ENCODE data around the gene GAREM1. TPM values are rescaled to one million over a fixed set of nuclear protein-coding genes. Genes with fewer than 3 reads are reported as not detected.
"Not testable (repeated sequence)": the region's sequence is repeated elsewhere in the genome, so short reads cannot be mapped to it uniquely, and the experiment has no call there.

Gene GAREM1
- 5.2 TPM for total RNA-seq

GRCh38 chr18:32470714-32471633, at the start of gene GAREM1:
Gene GAREM1, minus strand, starts transcription at chr18:32470882. Its CDS starts 454 bp downstream, at chr18:32470428.
- H3K27me3 ChIP-seq (ENCODE audit: control insufficient read depth in 3 of 3, insufficient read depth in 3 of 3, low read length in 3 of 3) = no peaks in the 10 kb centered on the region

GRCh38 chr18:32511147-32511546, 40.5 kb upstream of the GAREM1 start:
- Histone ChIP-seq H3K4me3 (ENCODE audit: low read length in 3 of 3) (no peak overlapping the region), H3K27me3 (ENCODE audit: control insufficient read depth in 3 of 3, insufficient read depth in 3 of 3, low read length in 3 of 3) (no peaks in the 10 kb centered on the region), H3K4me1 (ENCODE audit: control insufficient read depth in 3 of 3, insufficient read depth in 3 of 3, low read length in 3 of 3) (no peaks in the 10 kb centered on the region), H3K27ac (ENCODE audit: low read depth, low read length) (no peak overlapping the region), H3K36me3 (ENCODE audit: control insufficient read depth in 3 of 3, insufficient read depth in 3 of 3, low read length in 3 of 3) (no peaks in the 10 kb centered on the region), H3K9ac (ENCODE audit: low read depth in 1 of 3, low read length in 3 of 3) (no peak overlapping the region), H3K9me3 (ENCODE audit: control insufficient read depth in 3 of 3, low read length in 3 of 3) (no peaks in the 10 kb centered on the region)

More at GRCh38 chr18:32470714-32471633, at the start of gene GAREM1:
- Histone ChIP-seq H3K4me3 (ENCODE audit: low read length in 3 of 3) (peak within 1 kb of the TSS; percentile 82 to 85 (median 85)), H3K9me3 (ENCODE audit: control insufficient read depth in 3 of 3, low read length in 3 of 3) (no peaks in the 10 kb centered on the region), H3K27ac (ENCODE audit: low read depth, low read length) (peak within 1 kb of the TSS; percentile 71), H3K9ac (ENCODE audit: low read depth in 1 of 3, low read length in 3 of 3) (peak within 1 kb of the TSS; percentile 82 to 87 (median 85)), H3K36me3 (ENCODE audit: control insufficient read depth in 3 of 3, insufficient read depth in 3 of 3, low read length in 3 of 3) (no peaks in the 10 kb centered on the region), H3K4me1 (ENCODE audit: control insufficient read depth in 3 of 3, insufficient read depth in 3 of 3, low read length in 3 of 3) (peaks cover 16 to 19% (median 16%) of the 10 kb centered on the region in 3 donors)

GRCh38 chr18:32509111-32509510, 38.4 kb upstream of the GAREM1 start:
- Histone ChIP-seq H3K9me3 (ENCODE audit: control insufficient read depth in 3 of 3, low read length in 3 of 3) (no peaks in the 10 kb centered on the region), H3K4me3 (ENCODE audit: low read length in 3 of 3) (no peak overlapping the region), H3K9ac (ENCODE audit: low read depth in 1 of 3, low read length in 3 of 3) (no peak overlapping the region), H3K27me3 (ENCODE audit: control insufficient read depth in 3 of 3, insufficient read depth in 3 of 3, low read length in 3 of 3) (no peaks in the 10 kb centered on the region), H3K36me3 (ENCODE audit: control insufficient read depth in 3 of 3, insufficient read depth in 3 of 3, low read length in 3 of 3) (no peaks in the 10 kb centered on the region), H3K27ac (ENCODE audit: low read depth, low read length) (no peak overlapping the region), H3K4me1 (ENCODE audit: control insufficient read depth in 3 of 3, insufficient read depth in 3 of 3, low read length in 3 of 3) (no peaks in the 10 kb centered on the region)

GRCh38 chr18:32507093-32507492, 36.4 kb upstream of the GAREM1 start:
- no peak overlapping the region for H3K27ac ChIP-seq (ENCODE audit: low read depth, low read length)
- no peaks in the 10 kb centered on the region for H3K4me1 ChIP-seq (ENCODE audit: control insufficient read depth in 3 of 3, insufficient read depth in 3 of 3, low read length in 3 of 3)
- H3K36me3 ChIP-seq (ENCODE audit: control insufficient read depth in 3 of 3, insufficient read depth in 3 of 3, low read length in 3 of 3) = no peaks in the 10 kb centered on the region
- H3K9ac ChIP-seq (ENCODE audit: low read depth in 1 of 3, low read length in 3 of 3) = no peak overlapping the region
- H3K4me3 ChIP-seq (ENCODE audit: low read length in 3 of 3) = no peak overlapping the region
- no peaks in the 10 kb centered on the region for H3K9me3 ChIP-seq (ENCODE audit: control insufficient read depth in 3 of 3, low read length in 3 of 3)
- H3K27me3 ChIP-seq (ENCODE audit: control insufficient read depth in 3 of 3, insufficient read depth in 3 of 3, low read length in 3 of 3) = no peaks in the 10 kb centered on the region

- Histone ChIP-seq H3K36me3 (ENCODE audit: control insufficient read depth in 3 of 3, insufficient read depth in 3 of 3, low read length in 3 of 3) (no peaks in the 10 kb centered on the region), H3K4me3 (ENCODE audit: low read length in 3 of 3) (no peak overlapping the region), H3K9me3 (ENCODE audit: control insufficient read depth in 3 of 3, low read length in 3 of 3) (no peaks in the 10 kb centered on the region), H3K27me3 (ENCODE audit: control insufficient read depth in 3 of 3, insufficient read depth in 3 of 3, low read length in 3 of 3) (no peaks in the 10 kb centered on the region), H3K4me1 (ENCODE audit: control insufficient read depth in 3 of 3, insufficient read depth in 3 of 3, low read length in 3 of 3) (no peaks in the 10 kb centered on the region), H3K27ac (ENCODE audit: low read depth, low read length) (no peak overlapping the region), H3K9ac (ENCODE audit: low read depth in 1 of 3, low read length in 3 of 3) (no peak overlapping the region)
These were observed 31.3 kb upstream of the GAREM1 start for GRCh38 chr18:32502014-32502413.

- not testable (repeated sequence) for H3K9me3 ChIP-seq (ENCODE audit: control insufficient read depth in 3 of 3, low read length in 3 of 3); H3K4me1 ChIP-seq (ENCODE audit: control insufficient read depth in 3 of 3, insufficient read depth in 3 of 3, low read length in 3 of 3); H3K4me3 ChIP-seq (ENCODE audit: low read length in 3 of 3); H3K9ac ChIP-seq (ENCODE audit: low read depth in 1 of 3, low read length in 3 of 3); H3K27me3 ChIP-seq (ENCODE audit: control insufficient read depth in 3 of 3, insufficient read depth in 3 of 3, low read length in 3 of 3); H3K36me3 ChIP-seq (ENCODE audit: control insufficient read depth in 3 of 3, insufficient read depth in 3 of 3, low read length in 3 of 3); H3K27ac ChIP-seq (ENCODE audit: low read depth, low read length)
These were observed 30.6 kb upstream of the GAREM1 start for GRCh38 chr18:32501242-32501641.

GRCh38 chr18:32483002-32483401, 12.3 kb upstream of the GAREM1 start:
- no peak overlapping the region for H3K9ac ChIP-seq (ENCODE audit: low read depth in 1 of 3, low read length in 3 of 3)
- peaks cover 0 to 2% (median 0%) of the 10 kb centered on the region in 3 donors for H3K27me3 ChIP-seq (ENCODE audit: control insufficient read depth in 3 of 3, insufficient read depth in 3 of 3, low read length in 3 of 3)
- H3K36me3 ChIP-seq (ENCODE audit: control insufficient read depth in 3 of 3, insufficient read depth in 3 of 3, low read length in 3 of 3) = no peaks in the 10 kb centered on the region
- no peak overlapping the region for H3K4me3 ChIP-seq (ENCODE audit: low read length in 3 of 3)
- no peak overlapping the region for H3K27ac ChIP-seq (ENCODE audit: low read depth, low read length)
- no peaks in the 10 kb centered on the region for H3K9me3 ChIP-seq (ENCODE audit: control insufficient read depth in 3 of 3, low read length in 3 of 3)
- no peaks in the 10 kb centered on the region for H3K4me1 ChIP-seq (ENCODE audit: control insufficient read depth in 3 of 3, insufficient read depth in 3 of 3, low read length in 3 of 3)

GRCh38 chr18:32482117-32482516, 11.4 kb upstream of the GAREM1 start:
- H3K36me3 ChIP-seq (ENCODE audit: control insufficient read depth in 3 of 3, insufficient read depth in 3 of 3, low read length in 3 of 3) = no peaks in the 10 kb centered on the region
- no peak overlapping the region for H3K4me3 ChIP-seq (ENCODE audit: low read length in 3 of 3)
- H3K9me3 ChIP-seq (ENCODE audit: control insufficient read depth in 3 of 3, low read length in 3 of 3) = no peaks in the 10 kb centered on the region
- peaks cover 0 to 2% (median 0%) of the 10 kb centered on the region in 3 donors for H3K27me3 ChIP-seq (ENCODE audit: control insufficient read depth in 3 of 3, insufficient read depth in 3 of 3, low read length in 3 of 3)
- H3K9ac ChIP-seq (ENCODE audit: low read depth in 1 of 3, low read length in 3 of 3) = no peak overlapping the region
- no peak overlapping the region for H3K27ac ChIP-seq (ENCODE audit: low read depth, low read length)
- no peaks in the 10 kb centered on the region for H3K4me1 ChIP-seq (ENCODE audit: control insufficient read depth in 3 of 3, insufficient read depth in 3 of 3, low read length in 3 of 3)

- Histone ChIP-seq H3K36me3 (ENCODE audit: control insufficient read depth in 3 of 3, insufficient read depth in 3 of 3, low read length in 3 of 3) (no peaks in the 10 kb centered on the region), H3K9me3 (ENCODE audit: control insufficient read depth in 3 of 3, low read length in 3 of 3) (no peaks in the 10 kb centered on the region), H3K27me3 (ENCODE audit: control insufficient read depth in 3 of 3, insufficient read depth in 3 of 3, low read length in 3 of 3) (peaks cover 0 to 2% (median 0%) of the 10 kb centered on the region in 3 donors), H3K4me3 (ENCODE audit: low read length in 3 of 3) (no peak overlapping the region), H3K27ac (ENCODE audit: low read depth, low read length) (no peak overlapping the region), H3K4me1 (ENCODE audit: control insufficient read depth in 3 of 3, insufficient read depth in 3 of 3, low read length in 3 of 3) (no peaks in the 10 kb centered on the region), H3K9ac (ENCODE audit: low read depth in 1 of 3, low read length in 3 of 3) (no peak overlapping the region)
These were observed 9.9 kb upstream of the GAREM1 start for GRCh38 chr18:32480581-32480980.

GRCh38 chr18:32478807-32479206, 8.1 kb upstream of the GAREM1 start:
- Histone ChIP-seq H3K9me3 (ENCODE audit: control insufficient read depth in 3 of 3, low read length in 3 of 3) (no peaks in the 10 kb centered on the region), H3K4me1 (ENCODE audit: control insufficient read depth in 3 of 3, insufficient read depth in 3 of 3, low read length in 3 of 3) (no peaks in the 10 kb centered on the region), H3K27ac (ENCODE audit: low read depth, low read length) (no peak overlapping the region), H3K4me3 (ENCODE audit: low read length in 3 of 3) (no peak overlapping the region), H3K27me3 (ENCODE audit: control insufficient read depth in 3 of 3, insufficient read depth in 3 of 3, low read length in 3 of 3) (peaks cover 0 to 2% (median 0%) of the 10 kb centered on the region in 3 donors), H3K36me3 (ENCODE audit: control insufficient read depth in 3 of 3, insufficient read depth in 3 of 3, low read length in 3 of 3) (no peaks in the 10 kb centered on the region), H3K9ac (ENCODE audit: low read depth in 1 of 3, low read length in 3 of 3) (no peak overlapping the region)
